Heart left ventricle (tissue), 13 donors: ENCODE results near the gene MSMP.

Experiments
- CTCF ChIP-seq, 12 donors: fragments of 200-600 bp; sonication (generic) in 4 of 12; IDR thresholded peaks; one replicate each; pipeline versions ENCODE4 v1.5.0 to v1.8.0; 2018 to 2022; ENCODE audit warnings: antibody characterized with exemption in 12 of 12, mild to moderate bottlenecking in 5 of 12
- POLR2A ChIP-seq, 2 donors: fragments of 450-650 bp; IDR thresholded peaks; one replicate each; pipeline ENCODE4 v1.6.1; 2017; ENCODE audit warnings: antibody characterized with exemption in 2 of 2, mild to moderate bottlenecking in 2 of 2, moderate library complexity in 2 of 2
- donor health status: ischemic (EF 13 %, LVEDD 7.1; RV severe dilation, severe dysfunction).
- donor health status: DM: no; HTN: yes; CAD: no.
- donor health status: DM: no; HTN: no; CAD: no.
- donor health status: ischemic (EF 25% LVEDD 6.9; RV normal size, moderate dysfunction).
- donor health status: ischemic (EF 25% LVEDD 5.7; RV mildly dilated, moderate dysfunction).
- donor health status: ischemic (EF 35%, LVEDD 5.7; RV mildly dilated, moderate dysfunction).
- donor health status: nonischemic (EF 11% LVEDD 7.7; RV severe dilation, severe dysfunction).
- donor health status: DM: yes; HTN: yes; CAD: no.
- donor health status: PGD.
- donor health status: ischemic (EF 29% LVEDD 5.4; RV normal size, mild dysfunction).
- donor health status: nonischemic (EF 23%, LVEDD 6.1; RV moderate dilation, normal function).

- TF ChIP-seq CTCF (IDR thresholded peaks at IDR 0.05) (no peak), POLR2A (IDR thresholded peaks at IDR 0.05) (no peak)
Observed at GRCh38 chr9:35754264-35754663, at the start of gene MSMP.
